ENCODE data around the gene PCBD2. TPM values are rescaled to one million over a fixed set of nuclear protein-coding genes. Genes with fewer than 3 reads are reported as not detected.

PCBD2 gene
- total and polyA plus RNA-seq, 7 donors = 8.9 to 29.9 (median 23.8) TPM

- WGBS, 3 donors = 58% methylated on average over 3 of the region's 3 CpGs
- no peaks in the 10 kb centered on the region for H3K9me3 ChIP-seq
- DNase-seq = no peak
- intact Hi-C loops (cut with DNase I) = loop anchor here in 1 of 2 donors (10.0 kb wide), 1 partner anchor 422 kb away; no protein-coding TSS in a partner anchor
- H3K36me3 ChIP-seq (ENCODE audit: insufficient read depth in 1 of 2, low read depth in 1 of 2) = peaks cover 0 to 75% of the 10 kb centered on the region in 2 donors
- peak in 3 of 4 donors; percentile 47 to 52 (median 51) for ATAC-seq
- no peak overlapping the region for H3K4me3 ChIP-seq
- H3K27me3 ChIP-seq (ENCODE audit: insufficient read depth in 3 of 3, low read length in 2 of 3) = no peaks in the 10 kb centered on the region
- no peak overlapping the region for H3K27ac ChIP-seq
- H3K4me1 ChIP-seq = peaks cover 6% of the 10 kb centered on the region
- TF ChIP-seq, protein P1, sequence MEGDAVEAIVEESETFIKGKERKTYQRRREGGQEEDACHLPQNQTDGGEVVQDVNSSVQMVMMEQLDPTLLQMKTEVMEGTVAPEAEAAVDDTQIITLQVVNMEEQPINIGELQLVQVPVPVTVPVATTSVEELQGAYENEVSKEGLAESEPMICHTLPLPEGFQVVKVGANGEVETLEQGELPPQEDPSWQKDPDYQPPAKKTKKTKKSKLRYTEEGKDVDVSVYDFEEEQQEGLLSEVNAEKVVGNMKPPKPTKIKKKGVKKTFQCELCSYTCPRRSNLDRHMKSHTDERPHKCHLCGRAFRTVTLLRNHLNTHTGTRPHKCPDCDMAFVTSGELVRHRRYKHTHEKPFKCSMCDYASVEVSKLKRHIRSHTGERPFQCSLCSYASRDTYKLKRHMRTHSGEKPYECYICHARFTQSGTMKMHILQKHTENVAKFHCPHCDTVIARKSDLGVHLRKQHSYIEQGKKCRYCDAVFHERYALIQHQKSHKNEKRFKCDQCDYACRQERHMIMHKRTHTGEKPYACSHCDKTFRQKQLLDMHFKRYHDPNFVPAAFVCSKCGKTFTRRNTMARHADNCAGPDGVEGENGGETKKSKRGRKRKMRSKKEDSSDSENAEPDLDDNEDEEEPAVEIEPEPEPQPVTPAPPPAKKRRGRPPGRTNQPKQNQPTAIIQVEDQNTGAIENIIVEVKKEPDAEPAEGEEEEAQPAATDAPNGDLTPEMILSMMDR (IDR thresholded peaks at IDR 0.05) = no peak
These were observed 8.3 kb downstream of the PCBD2 start for GRCh38 chr5:134913254-134913653.

DNA sequence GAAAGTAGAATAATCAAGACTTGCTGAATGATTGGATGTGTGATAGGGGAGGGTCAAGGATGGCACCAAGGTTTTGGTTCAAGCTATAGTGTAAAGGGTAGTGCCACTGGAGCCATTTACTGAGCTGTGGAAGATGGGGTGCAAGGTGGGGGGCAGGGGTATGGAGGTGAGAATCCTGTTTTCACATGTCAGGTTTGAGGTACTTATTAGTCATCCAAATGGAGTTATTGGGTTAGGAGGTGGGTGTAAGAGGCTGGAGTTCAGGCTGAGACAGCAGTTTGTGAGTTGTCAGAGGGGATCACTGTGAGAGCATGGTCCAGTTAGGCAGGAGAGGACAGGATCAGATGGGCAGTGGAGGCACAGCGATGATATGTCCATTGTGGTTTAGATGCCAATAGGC is 8.9 kb downstream of the PCBD2 start:
- Histone ChIP-seq H3K9me3 (no peaks in the 10 kb centered on the region), H3K4me1 (peaks cover 6% of the 10 kb centered on the region), H3K27ac (no peak overlapping the region), H3K4me3 (no peak overlapping the region), H3K27me3 (ENCODE audit: insufficient read depth in 3 of 3, low read length in 2 of 3) (no peaks in the 10 kb centered on the region), H3K36me3 (ENCODE audit: insufficient read depth in 1 of 2, low read depth in 1 of 2) (peaks cover 0 to 75% of the 10 kb centered on the region in 2 donors)
- ATAC-seq = no peak
- no peak for DNase-seq
- 96 to 100% (median 100%) methylated on average over 1 of the region's 1 CpG for WGBS, 3 donors
- TF ChIP-seq, protein P1 (IDR thresholded peaks at IDR 0.05) = no peak
- intact Hi-C loops (cut with DNase I) = loop anchor here in 1 of 2 donors (10.0 kb wide), 1 partner anchor 421 kb away; no protein-coding TSS in a partner anchor

GRCh38 chr5:134917070-134917815 is 12.3 kb downstream of the PCBD2 start:
- H3K36me3 ChIP-seq (ENCODE audit: insufficient read depth in 1 of 2, low read depth in 1 of 2) = peaks cover 3 to 42% of the 10 kb centered on the region in 2 donors
- H3K27ac ChIP-seq = no peak overlapping the region
- DNase-seq = no peak
- TF ChIP-seq, protein P1 (IDR thresholded peaks at IDR 0.05) = no peak
- H3K27me3 ChIP-seq (ENCODE audit: insufficient read depth in 3 of 3, low read length in 2 of 3) = no peaks in the 10 kb centered on the region
- intact Hi-C loops (cut with DNase I) = loop anchor here in 1 of 2 donors (10.0 kb wide), 1 partner anchor 418 kb away; no protein-coding TSS in a partner anchor
- H3K9me3 ChIP-seq = no peaks in the 10 kb centered on the region
- H3K4me3 ChIP-seq = no peak overlapping the region
- ATAC-seq = no peak
- 88 to 93% (median 88%) methylated on average over 10 of the region's 10 CpGs for WGBS, 3 donors
- H3K4me1 ChIP-seq = no peaks in the 10 kb centered on the region

DNA sequence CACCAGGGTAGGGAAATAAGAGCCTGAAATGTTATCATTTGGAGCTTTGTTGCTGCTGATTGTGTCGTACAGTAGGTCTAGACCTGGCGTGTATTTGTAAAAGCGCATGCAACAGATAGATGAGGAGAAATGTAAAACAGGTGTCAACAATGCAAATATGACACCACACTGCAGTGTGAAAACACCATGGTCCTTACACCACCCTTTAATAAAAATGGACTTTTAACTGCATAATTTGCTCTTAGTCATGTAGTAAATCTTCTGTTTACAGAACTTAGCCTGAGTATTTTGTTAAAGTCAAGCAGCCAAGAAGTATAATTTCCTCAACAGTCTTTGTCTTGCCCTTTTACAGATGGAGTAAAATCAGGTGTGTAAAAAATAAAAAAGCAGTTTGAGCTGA is 13.9 kb downstream of the PCBD2 start:
- Histone ChIP-seq H3K27ac (no peak overlapping the region), H3K4me1 (no peaks in the 10 kb centered on the region), H3K36me3 (ENCODE audit: insufficient read depth in 1 of 2, low read depth in 1 of 2) (peaks cover 3 to 31% of the 10 kb centered on the region in 2 donors), H3K27me3 (ENCODE audit: insufficient read depth in 3 of 3, low read length in 2 of 3) (no peaks in the 10 kb centered on the region), H3K4me3 (no peak overlapping the region), H3K9me3 (no peaks in the 10 kb centered on the region)
- DNase-seq (no peak), ATAC-seq (peak in 1 of 4 donors; percentile 28)
- WGBS, 3 donors = 49 to 84% (median 55%) methylated on average over 3 of the region's 3 CpGs
- intact Hi-C loops (cut with DNase I) = loop anchor here in 1 of 2 donors (10.0 kb wide), 1 partner anchor 416 kb away; no protein-coding TSS in a partner anchor
- TF ChIP-seq, protein P1 (IDR thresholded peaks at IDR 0.05) = no peak

Measured in psoas muscle (tissue), 8 donors.